Measurements from ENCODE around the gene TUBGCP6. TPM values are rescaled to one million over a fixed set of nuclear protein-coding genes. Genes with fewer than 3 reads are reported as not detected.
A peak's percentile ranks its signal among the peaks of the same experiment; 100 is the strongest.

TUBGCP6 gene
- total and polyA plus RNA-seq, 2 donors (not counting 3 experiments of a cell fraction or from before 2014, with no cell fraction given) = 33.1 to 45.3 TPM

DNA sequence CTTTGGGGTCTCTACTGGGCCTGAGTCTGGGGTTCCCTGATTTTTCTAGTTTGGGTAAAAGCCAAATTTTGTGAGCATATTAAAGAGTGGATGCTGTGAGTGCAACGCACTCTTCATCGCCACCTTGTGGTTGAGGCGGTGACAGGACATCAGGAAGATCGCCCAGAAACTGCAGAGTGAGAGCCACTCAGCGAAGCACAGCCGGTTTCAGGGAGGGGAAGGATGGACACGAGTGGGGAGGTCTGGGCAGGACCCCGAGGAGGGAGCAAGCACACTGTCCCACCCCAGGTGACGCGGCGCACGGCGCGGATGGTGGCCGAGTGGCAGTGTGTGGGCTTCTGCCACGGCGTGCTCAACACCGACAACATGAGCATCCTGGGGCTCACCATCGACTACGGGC is 34.9 kb downstream of the TUBGCP6 start:
- POLR2A ChIA-PET = no interaction called here
- FAIRE-seq (peak; percentile 72), DNase-seq (ENCODE audit: low read depth, low spot score) (peak; percentile 56)
- H3K4me2 ChIP-seq (ENCODE audit: insufficient read depth, low read length) = no peak overlapping the region
- H3K36me3 ChIP-seq (ENCODE audit: control insufficient read depth in 2 of 2, extremely low read depth in 1 of 2, insufficient read depth in 2 of 2, low read length in 2 of 2) = peaks cover 6 to 19% of the 10 kb centered on the region in 2 experiments
- intact Hi-C loops (cut with micrococcal nuclease) (loop anchor here (1.0 to 10.0 kb wide), 3 partner anchors 61 to 279 kb away; no protein-coding TSS in a partner anchor), dilution Hi-C loops (cut with MboI; ENCODE audit: extremely low pct_ligation_motif_present, low sequenced_read_pairs) (no loop called here)
- H3K27me3 ChIP-seq (ENCODE audit: control insufficient read depth in 2 of 2, insufficient read depth in 2 of 2, low read length in 2 of 2) = no peaks in the 10 kb centered on the region
- no peaks in the 10 kb centered on the region for H3K9me3 ChIP-seq (replicated peaks; ENCODE audit: control insufficient read depth, insufficient read depth, low read length)
- BruUV-seq (replicated peaks) = no TSS peak
- TF ChIP-seq, protein P1, sequence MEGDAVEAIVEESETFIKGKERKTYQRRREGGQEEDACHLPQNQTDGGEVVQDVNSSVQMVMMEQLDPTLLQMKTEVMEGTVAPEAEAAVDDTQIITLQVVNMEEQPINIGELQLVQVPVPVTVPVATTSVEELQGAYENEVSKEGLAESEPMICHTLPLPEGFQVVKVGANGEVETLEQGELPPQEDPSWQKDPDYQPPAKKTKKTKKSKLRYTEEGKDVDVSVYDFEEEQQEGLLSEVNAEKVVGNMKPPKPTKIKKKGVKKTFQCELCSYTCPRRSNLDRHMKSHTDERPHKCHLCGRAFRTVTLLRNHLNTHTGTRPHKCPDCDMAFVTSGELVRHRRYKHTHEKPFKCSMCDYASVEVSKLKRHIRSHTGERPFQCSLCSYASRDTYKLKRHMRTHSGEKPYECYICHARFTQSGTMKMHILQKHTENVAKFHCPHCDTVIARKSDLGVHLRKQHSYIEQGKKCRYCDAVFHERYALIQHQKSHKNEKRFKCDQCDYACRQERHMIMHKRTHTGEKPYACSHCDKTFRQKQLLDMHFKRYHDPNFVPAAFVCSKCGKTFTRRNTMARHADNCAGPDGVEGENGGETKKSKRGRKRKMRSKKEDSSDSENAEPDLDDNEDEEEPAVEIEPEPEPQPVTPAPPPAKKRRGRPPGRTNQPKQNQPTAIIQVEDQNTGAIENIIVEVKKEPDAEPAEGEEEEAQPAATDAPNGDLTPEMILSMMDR (IDR thresholded peaks at IDR 0.05; ENCODE audit: extremely low read depth in 1 of 2, insufficient read depth in 1 of 2, low read depth in 1 of 2, low read length in 2 of 2) = peak; percentile 84 to 87
- TF ChIP-seq JUN (IDR thresholded peaks at IDR 0.05; ENCODE audit: borderline replicate concordance, insufficient read depth, insufficient read length, low read depth) (no peak), POLR2A (IDR thresholded peaks at IDR 0.05; ENCODE audit: low read depth, low read length) (no peak), POLR2AphosphoS5 (IDR thresholded peaks at IDR 0.05; ENCODE audit: insufficient read depth, low read depth, low read length) (no peak)
- H3K9me1 ChIP-seq (replicated peaks; ENCODE audit: control insufficient read depth, extremely low read depth, insufficient read depth, low read length) = no peaks in the 10 kb centered on the region
- H3K79me2 ChIP-seq (ENCODE audit: control insufficient read depth, insufficient read depth, low read length) = peaks cover 16% of the 10 kb centered on the region
- no peaks in the 10 kb centered on the region for H4K20me1 ChIP-seq (replicated peaks; ENCODE audit: control insufficient read depth, extremely low read depth, insufficient read depth, low read length)
- H3K9ac ChIP-seq (replicated peaks; ENCODE audit: extremely low read depth, insufficient read depth, low read length) = no peak overlapping the region
- no peak overlapping the region for H3K4me3 ChIP-seq (replicated peaks in 1 of 3; ENCODE audit: insufficient read depth in 1 of 3, low read depth in 1 of 3, low read length in 3 of 3)
- H2AFZ ChIP-seq (ENCODE audit: low read depth, low read length) = no peak overlapping the region
- H3K4me1 ChIP-seq (ENCODE audit: control insufficient read depth, extremely low read depth, insufficient read depth, low read length) = peaks cover 13% of the 10 kb centered on the region
- H3K27ac ChIP-seq (ENCODE audit: insufficient read depth, low read depth, low read length) = no peak overlapping the region
- CTCF ChIA-PET = no interaction called here

Data from endothelial cell of umbilical vein (primary cell).